ENCODE data around the gene BLNK.
A peak's percentile ranks its signal among the peaks of the same experiment; 100 is the strongest.
"Not testable (repeated sequence)": the region's sequence is repeated elsewhere in the genome, so short reads cannot be mapped to it uniquely, and the experiment has no call there.

Gene BLNK

DNA sequence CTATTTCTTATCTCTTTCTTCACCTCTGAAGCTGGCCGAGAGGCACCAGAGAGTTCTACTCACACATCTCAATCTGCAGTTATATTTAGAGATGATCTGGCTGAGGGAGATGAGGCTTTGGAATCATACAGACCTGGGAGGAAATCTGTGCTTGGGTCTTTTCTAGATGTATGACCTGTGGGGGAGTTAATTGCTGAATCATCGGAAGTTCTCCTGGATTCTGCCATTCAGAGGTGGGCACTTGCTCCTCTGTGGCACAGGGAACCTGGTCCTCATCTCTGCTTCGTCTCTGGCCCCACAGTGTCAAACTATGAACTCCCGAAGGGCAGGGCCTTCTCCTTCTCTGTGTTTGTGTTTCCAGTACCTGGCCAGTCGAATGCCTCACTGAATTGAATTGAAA, 52.5 kb downstream of the BLNK start:
- no peak for FAIRE-seq

GRCh38 chr10:96217711-96218110, 53.7 kb downstream of the BLNK start:
- FAIRE-seq: peak; percentile 85

DNA sequence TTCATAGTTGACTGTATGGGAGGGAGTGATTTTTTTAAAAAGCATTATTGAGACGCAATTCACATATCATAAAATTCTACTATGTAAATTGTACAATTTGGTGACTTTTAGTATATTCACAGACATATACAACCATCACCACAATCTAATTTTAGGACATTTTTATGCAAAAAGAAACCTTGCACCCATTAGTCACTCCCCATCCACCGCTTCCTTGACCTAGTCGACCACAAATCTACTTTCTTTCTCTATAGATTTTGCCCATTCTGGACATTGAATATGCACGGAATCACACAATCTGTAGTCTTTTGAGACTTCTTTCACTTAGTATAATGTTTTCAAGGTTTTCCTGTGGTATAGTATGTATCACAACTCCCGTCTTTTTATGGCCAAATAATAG, 54.6 kb downstream of the BLNK start:
- no peak for FAIRE-seq

GRCh38 chr10:96212911-96213310, 58.5 kb downstream of the BLNK start:
- no peak for FAIRE-seq

DNA sequence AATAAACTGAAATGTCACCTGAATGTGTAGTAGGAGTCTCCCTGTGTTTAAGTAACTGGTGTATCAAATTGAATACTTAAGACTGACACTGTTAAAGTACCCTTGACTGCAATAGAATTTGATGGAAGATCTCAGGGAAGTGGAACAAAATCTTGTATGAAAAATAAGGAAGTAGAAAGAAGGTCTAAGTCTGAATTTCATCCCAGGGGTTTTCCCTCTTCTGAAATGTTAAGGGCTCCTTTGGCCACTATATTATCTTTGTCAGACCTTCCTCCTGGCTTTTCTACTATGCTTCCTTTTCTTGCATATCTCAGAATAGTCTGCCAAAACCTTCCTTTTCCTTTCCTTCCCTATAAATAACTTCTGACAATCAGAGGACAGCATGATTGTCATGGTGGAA, 59.6 kb downstream of the BLNK start:
- no peak for FAIRE-seq

GRCh38 chr10:96208946-96209345, 62.4 kb downstream of the BLNK start:
- no peak for FAIRE-seq

DNA sequence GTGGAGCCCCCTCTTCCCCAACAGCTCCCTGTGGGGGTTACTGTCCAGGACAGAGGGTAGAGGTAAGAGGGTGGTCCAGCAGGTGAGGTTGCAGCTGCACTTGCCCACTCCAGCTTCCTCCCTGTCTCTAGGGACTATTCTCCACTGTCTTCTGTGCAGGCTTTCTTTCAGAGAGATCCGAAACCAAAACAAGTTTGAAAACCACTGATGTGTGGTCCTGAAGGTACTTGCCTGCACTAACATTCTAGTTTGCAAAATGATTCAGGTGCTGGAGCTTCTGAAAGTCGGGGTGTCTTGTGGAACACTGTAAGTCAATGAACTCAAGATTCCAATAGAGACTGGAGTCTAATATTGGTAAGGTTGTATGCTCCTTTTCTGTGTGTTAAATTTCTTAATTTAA, 63.1 kb downstream of the BLNK start:
- no peak for FAIRE-seq

- FAIRE-seq: no peak
Observed at GRCh38 chr10:96205580-96205979, 65.8 kb downstream of the BLNK start.

- no peak for FAIRE-seq
Observed at GRCh38 chr10:96201525-96201924, 69.8 kb downstream of the BLNK start.

DNA sequence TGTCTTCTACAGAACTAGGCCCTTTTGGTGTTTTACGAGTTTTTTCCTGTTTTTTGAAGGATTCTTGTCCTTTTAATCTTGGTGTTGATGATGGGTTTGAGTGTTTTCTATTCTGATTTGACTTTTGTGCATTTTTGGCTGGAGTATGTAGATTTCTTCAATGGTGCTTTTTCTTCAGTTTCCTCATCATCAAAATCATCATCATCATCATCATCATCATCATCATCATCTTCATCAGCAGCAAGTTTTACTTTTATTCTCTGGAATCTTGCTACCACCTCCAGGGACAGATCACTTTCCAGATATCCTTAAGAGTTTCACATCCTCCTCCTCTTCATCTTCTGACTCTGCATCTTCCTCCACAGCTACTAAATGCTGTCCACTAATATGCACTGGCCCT, 81.9 kb downstream of the BLNK start:
- FAIRE-seq: not testable (repeated sequence)

- no peak for FAIRE-seq
Observed at GRCh38 chr10:96188916-96189315, 82.5 kb downstream of the BLNK start.

GRCh38 chr10:96188421-96188820, 82.9 kb downstream of the BLNK start:
- no peak for FAIRE-seq

DNA sequence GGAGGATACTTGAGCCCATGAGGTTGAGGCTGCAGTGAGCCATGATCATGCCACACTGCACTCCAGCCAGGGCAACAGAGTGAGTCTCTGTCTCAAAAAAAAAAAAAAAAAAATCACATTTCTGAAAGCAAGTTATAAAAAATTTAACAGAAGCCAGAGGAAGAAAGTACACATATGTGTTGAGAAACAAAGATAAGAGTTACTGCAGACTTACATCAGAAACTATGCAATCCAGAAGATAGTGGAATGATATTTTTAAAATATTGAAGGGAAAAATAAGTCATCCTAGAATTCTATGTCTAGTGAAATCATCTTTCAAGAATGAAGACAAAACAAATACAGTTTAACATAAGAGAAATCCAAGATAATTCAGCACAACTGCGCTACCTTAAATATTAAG, 94.4 kb downstream of the BLNK start:
- FAIRE-seq: no peak

GRCh38 chr10:96172666-96173065, 98.7 kb downstream of the BLNK start:
- FAIRE-seq: no peak

- FAIRE-seq: no peak
Observed at GRCh38 chr10:96170230-96170629, 101.1 kb downstream of the BLNK start.

- no peak for FAIRE-seq
Observed at GRCh38 chr10:96168546-96168945, 102.8 kb downstream of the BLNK start.

DNA sequence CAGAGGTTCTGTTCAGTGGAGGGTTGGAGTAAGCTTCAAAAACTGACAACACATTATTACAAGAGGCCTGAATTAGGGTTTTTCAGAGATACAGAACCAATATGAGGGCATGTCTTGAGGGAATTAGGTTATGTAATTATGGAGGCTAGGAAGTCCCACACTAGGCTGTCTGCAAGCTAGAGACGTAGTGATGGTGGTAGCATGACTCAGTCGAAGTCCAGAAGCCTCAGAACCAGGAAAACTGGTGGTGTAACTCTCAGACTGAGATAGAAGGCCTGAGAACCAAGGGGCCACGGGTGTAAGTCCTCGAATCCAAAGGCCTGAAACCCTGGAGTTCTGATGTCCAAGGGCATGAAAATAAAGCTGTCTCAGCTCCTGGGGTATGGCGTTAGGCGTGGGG, 105.6 kb downstream of the BLNK start:
- FAIRE-seq: no peak

GRCh38 chr10:96153070-96153469, 118.3 kb downstream of the BLNK start:
- no peak for FAIRE-seq

- no peak for FAIRE-seq
Observed at GRCh38 chr10:96152437-96152836, 118.9 kb downstream of the BLNK start.

Measured in A204.1 (cell line).